Endothelial cell of umbilical vein (primary cell): ENCODE data around the gene TOB1. TPM values are rescaled to one million over a fixed set of nuclear protein-coding genes. Genes with fewer than 3 reads are reported as not detected.

Experiments
- BruUV-seq: library from RNA; stranded (reverse); fragments of 400-500 nt; replicated peaks from 2 replicates; lab custom pipeline; 2021; lab: Mats Ljungman, UMichigan
- CTCF ChIA-PET: fragments of 300-600, 350-600 bp; sonication (Branson Sonifier 250); formaldehyde crosslinking; loops from one replicate; lab custom pipeline; 2021; ENCODE audit warnings: antibody characterized with exemption, inconsistent platforms; lab: Charles Lee
- POLR2A ChIA-PET: fragments of 300-600, 350-600 bp; sonication (Branson Sonifier 250); formaldehyde crosslinking; loops from one replicate; lab custom pipeline; 2021; ENCODE audit warnings: antibody characterized with exemption, inconsistent platforms; lab: Charles Lee
- DNase-seq: peaks from one replicate; pipeline ENCODE4 v3.0.0-alpha.2; 2011; ENCODE audit warnings: low read depth, low spot score
- FAIRE-seq: peaks from 2 replicates; lab custom pipeline; 2011; peaks lifted over from hg19 to GRCh38; lab: Jason Lieb, UNC
- H2AFZ ChIP-seq: 2 replicates; pipeline ENCODE4 v1.6.0; 2012; ENCODE audit warnings: low read depth, low read length, control low read depth, inconsistent platforms
- H3K27ac ChIP-seq: 2 replicates; pipeline ENCODE4 v1.5.1; 2011; ENCODE audit warnings: low read depth, mild to moderate bottlenecking, control low read depth, low read length, moderate library complexity; ENCODE audit not compliant: insufficient read depth
- H3K27me3 ChIP-seq, 2 experiments: 2 replicates each; pipeline versions ENCODE4 v1.6.0 to v1.6.1; 2011; ENCODE audit warnings: low read length in 2 of 2, mixed read lengths in 1 of 2; ENCODE audit not compliant: control insufficient read depth in 2 of 2, insufficient read depth in 2 of 2
- H3K36me3 ChIP-seq, 2 experiments: 2 replicates in 1 of 2; 3 replicates in 1 of 2; pipeline ENCODE4 v1.5.1; 2011; ENCODE audit warnings: low read length in 2 of 2, mild to moderate bottlenecking in 1 of 2, moderate library complexity in 1 of 2; ENCODE audit not compliant: control insufficient read depth in 2 of 2, insufficient read depth in 2 of 2; ENCODE audit errors: extremely low read depth in 1 of 2
- H3K4me1 ChIP-seq: 3 replicates; pipeline ENCODE4 v1.5.1; 2011; ENCODE audit warnings: mild to moderate bottlenecking, low read length; ENCODE audit not compliant: control insufficient read depth, insufficient read depth; ENCODE audit errors: extremely low read depth
- H3K4me2 ChIP-seq: 2 replicates; pipeline ENCODE4 v1.6.1; 2011; ENCODE audit warnings: low read length, control low read depth, mixed read lengths; ENCODE audit not compliant: insufficient read depth
- H3K4me3 ChIP-seq, 3 experiments: fragments of 200-600 bp in 1 of 3; sonication (generic), shearing (Covaris generic) in 1 of 3; replicated peaks in 1 of 3; 2 replicates each; pipeline ENCODE4 v1.5.1; 2011 to 2016; ENCODE audit warnings: control low read depth in 3 of 3, low read length in 3 of 3, mild to moderate bottlenecking in 2 of 3, inconsistent platforms in 1 of 3, low read depth in 1 of 3, moderate library complexity in 1 of 3; ENCODE audit not compliant: insufficient read depth in 1 of 3
- H3K79me2 ChIP-seq: 2 replicates; pipeline ENCODE4 v1.6.0; 2012; ENCODE audit warnings: low read length, inconsistent platforms; ENCODE audit not compliant: control insufficient read depth, insufficient read depth
- H3K9ac ChIP-seq: replicated peaks from 2 replicates; pipeline ENCODE3; 2011; ENCODE audit warnings: low read length, control low read depth; ENCODE audit not compliant: insufficient read depth; ENCODE audit errors: extremely low read depth
- H3K9me1 ChIP-seq: replicated peaks from 3 replicates; pipeline ENCODE4 v1.6.0; 2011; ENCODE audit warnings: mild to moderate bottlenecking, low read length; ENCODE audit not compliant: control insufficient read depth, insufficient read depth; ENCODE audit errors: extremely low read depth
- H3K9me3 ChIP-seq: replicated peaks from 2 replicates; pipeline ENCODE4 v1.5.1; 2012; ENCODE audit warnings: low read length, inconsistent platforms; ENCODE audit not compliant: control insufficient read depth, insufficient read depth
- H4K20me1 ChIP-seq: replicated peaks from 2 replicates; pipeline ENCODE3; 2011; ENCODE audit warnings: mild to moderate bottlenecking, low read length; ENCODE audit not compliant: control insufficient read depth, insufficient read depth; ENCODE audit errors: extremely low read depth
- CTCF ChIP-seq, 2 donors: IDR thresholded peaks; 1 replicate in 1 of 2; 2 replicates in 1 of 2; pipeline ENCODE4 v1.5.1; 2011; ENCODE audit warnings: low read length in 2 of 2, mild to moderate bottlenecking in 2 of 2, moderate library complexity in 2 of 2, control low read depth in 1 of 2, inconsistent platforms in 1 of 2, low read depth in 1 of 2; ENCODE audit not compliant: insufficient read depth in 1 of 2; ENCODE audit errors: extremely low read depth in 1 of 2
- EZH2 ChIP-seq: IDR thresholded peaks from 2 replicates; pipeline ENCODE4 v1.6.1; 2012; ENCODE audit warnings: borderline replicate concordance, low read depth, mild to moderate bottlenecking, moderate library complexity, low read length, inconsistent platforms; ENCODE audit not compliant: severe bottlenecking
- FOS ChIP-seq: IDR thresholded peaks from 2 replicates; pipeline ENCODE4 v1.6.1; 2011; ENCODE audit warnings: mild to moderate bottlenecking, low read length, moderate library complexity, borderline replicate concordance; ENCODE audit not compliant: insufficient read depth
- GATA2 ChIP-seq: IDR thresholded peaks from 2 replicates; pipeline ENCODE4 v1.7.0; 2011; ENCODE audit warnings: low read depth, mild to moderate bottlenecking, moderate library complexity, mixed read lengths, low read length; ENCODE audit not compliant: insufficient read length, insufficient read depth
- JUN ChIP-seq: IDR thresholded peaks from 2 replicates; pipeline ENCODE4 v1.6.1; 2011; ENCODE audit warnings: borderline replicate concordance, low read depth; ENCODE audit not compliant: insufficient read length, insufficient read depth
- MAX ChIP-seq: IDR thresholded peaks from 2 replicates; pipeline ENCODE4 v1.6.1; 2011; ENCODE audit not compliant: insufficient read depth, insufficient read length
- MYC ChIP-seq: IDR thresholded peaks from one replicate; pipeline ENCODE4 v1.6.1; 2011; ENCODE audit warnings: mild to moderate bottlenecking, low read depth, low read length
- POLR2A ChIP-seq: IDR thresholded peaks from 2 replicates; pipeline ENCODE4 v1.6.1; 2012; ENCODE audit warnings: low read depth, mild to moderate bottlenecking, control low read depth, low read length
- POLR2AphosphoS5 ChIP-seq: IDR thresholded peaks from 2 replicates; pipeline ENCODE4 v1.6.1; 2012; ENCODE audit warnings: low read depth, mild to moderate bottlenecking, control low read depth, low read length, moderate library complexity; ENCODE audit not compliant: insufficient read depth
- dilution Hi-C: fragments of 300-500 bp; cut with MboI; formaldehyde crosslinking; loops from one replicate; pipeline ENCODE4 v1.15.0; 2019; ENCODE audit warnings: low sequenced_read_pairs; ENCODE audit not compliant: extremely low pct_ligation_motif_present
- intact Hi-C: fragments of 100-400 bp; cut with micrococcal nuclease; formaldehyde crosslinking; loops from one replicate; pipeline ENCODE4 v1.10.0; 2022
- polyA plus RNA-seq, 4 experiments: library from polyadenylated mRNA; depleted of rRNA in 3 of 4; stranded (reverse) in 3 of 4; unstranded in 1 of 4; fragments of >200 nt; gene quantifications; 2 replicates each; pipeline versions ENCODE4 v1.2.1 to v1.2.3, GENCODE V29; 2011 to 2012; ENCODE audit warnings: missing spikeins in 1 of 4
- total RNA-seq: library from RNA; stranded (reverse); gene quantifications from 2 replicates; pipeline ENCODE4 v1.2.3, GENCODE V29; 2021

The TOB1 gene
- total and polyA plus RNA-seq, 2 donors (not counting 3 experiments of a cell fraction or from before 2014, with no cell fraction given), result 3.3 to 12.9 TPM

GRCh38 chr17:50875074-50875473, 8.9 kb upstream of the TOB1 start:
- Histone ChIP-seq H3K9me1 (no peaks in the 10 kb centered on the region), H3K9me3 (no peaks in the 10 kb centered on the region), H3K4me2 (no peak overlapping the region), H3K4me3 (no peak overlapping the region), H3K79me2 (no peaks in the 10 kb centered on the region), H3K36me3 (no peaks in the 10 kb centered on the region), H3K9ac (no peak overlapping the region), H3K27me3 (peaks cover 2 to 42% of the 10 kb centered on the region in 2 experiments), H3K4me1 (no peaks in the 10 kb centered on the region), H4K20me1 (no peaks in the 10 kb centered on the region), H3K27ac (no peak overlapping the region), H2AFZ (no peak overlapping the region)
- dilution Hi-C loops (no loop called here), intact Hi-C loops (no loop called here)
- FAIRE-seq (no peak), DNase-seq (no peak)
- ChIA-PET POLR2A (interaction anchor here (1.5 kb wide), 1 partner anchor 9 kb away, joined by 10 read pairs; the partner anchor contains the start of gene TOB1), CTCF (interaction anchor here (1.1 kb wide), 1 partner anchor 82 kb away, joined by 3 read pairs; no protein-coding TSS in a partner anchor)
- no TSS peak for BruUV-seq
- TF ChIP-seq CTCF (IDR thresholded peaks at IDR 0.05; ENCODE audit: extremely low read depth in 1 of 2, insufficient read depth in 1 of 2, low read depth in 1 of 2, low read length in 2 of 2) (no peak), FOS (no peak), GATA2 (no peak), MYC (no peak), POLR2AphosphoS5 (no peak), POLR2A (no peak), JUN (no peak), EZH2 (no peak), MAX (no peak)
